ENCODE data around the gene PDCD6IP.

Gene PDCD6IP

DNA sequence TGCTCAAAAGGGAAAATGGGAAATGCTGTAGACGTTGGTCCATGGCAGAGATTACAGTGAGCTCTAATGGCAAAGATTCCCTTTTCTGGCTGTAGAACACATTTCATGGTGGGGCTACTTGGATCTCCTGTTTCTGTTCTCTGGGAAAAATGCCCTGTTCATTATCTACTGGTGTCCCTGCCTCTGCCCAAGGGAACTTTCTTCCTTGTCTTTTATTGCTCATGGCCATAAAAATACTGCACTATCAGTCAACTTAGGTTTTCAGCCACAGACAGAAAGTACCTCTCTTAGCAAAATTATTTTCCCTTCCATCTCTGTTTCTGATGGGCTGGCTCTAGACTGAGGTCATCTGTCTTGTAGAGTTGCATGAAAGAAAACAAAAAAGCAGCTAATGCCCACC, 98.9 kb downstream of the PDCD6IP start:
- no peak overlapping the region for H3K27ac ChIP-seq (ENCODE audit: poor library complexity, severe bottlenecking)
- DNase-seq (ENCODE audit: low spot score) (no peak), ATAC-seq (ENCODE audit: low read depth) (no peak)
- H3K36me3 ChIP-seq (ENCODE audit: low read depth): no peaks in the 10 kb centered on the region
- H3K4me1 ChIP-seq (ENCODE audit: insufficient read depth, poor library complexity, severe bottlenecking): no peaks in the 10 kb centered on the region
- H3K9me3 ChIP-seq (ENCODE audit: severe bottlenecking): no peaks in the 10 kb centered on the region
- no peak overlapping the region for H3K4me3 ChIP-seq (ENCODE audit: severe bottlenecking)
- TF ChIP-seq, protein P1, sequence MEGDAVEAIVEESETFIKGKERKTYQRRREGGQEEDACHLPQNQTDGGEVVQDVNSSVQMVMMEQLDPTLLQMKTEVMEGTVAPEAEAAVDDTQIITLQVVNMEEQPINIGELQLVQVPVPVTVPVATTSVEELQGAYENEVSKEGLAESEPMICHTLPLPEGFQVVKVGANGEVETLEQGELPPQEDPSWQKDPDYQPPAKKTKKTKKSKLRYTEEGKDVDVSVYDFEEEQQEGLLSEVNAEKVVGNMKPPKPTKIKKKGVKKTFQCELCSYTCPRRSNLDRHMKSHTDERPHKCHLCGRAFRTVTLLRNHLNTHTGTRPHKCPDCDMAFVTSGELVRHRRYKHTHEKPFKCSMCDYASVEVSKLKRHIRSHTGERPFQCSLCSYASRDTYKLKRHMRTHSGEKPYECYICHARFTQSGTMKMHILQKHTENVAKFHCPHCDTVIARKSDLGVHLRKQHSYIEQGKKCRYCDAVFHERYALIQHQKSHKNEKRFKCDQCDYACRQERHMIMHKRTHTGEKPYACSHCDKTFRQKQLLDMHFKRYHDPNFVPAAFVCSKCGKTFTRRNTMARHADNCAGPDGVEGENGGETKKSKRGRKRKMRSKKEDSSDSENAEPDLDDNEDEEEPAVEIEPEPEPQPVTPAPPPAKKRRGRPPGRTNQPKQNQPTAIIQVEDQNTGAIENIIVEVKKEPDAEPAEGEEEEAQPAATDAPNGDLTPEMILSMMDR (IDR thresholded peaks at IDR 0.05; ENCODE audit: poor library complexity, severe bottlenecking): no peak
- no peaks in the 10 kb centered on the region for H3K27me3 ChIP-seq (ENCODE audit: insufficient read depth, poor library complexity, severe bottlenecking)

DNA sequence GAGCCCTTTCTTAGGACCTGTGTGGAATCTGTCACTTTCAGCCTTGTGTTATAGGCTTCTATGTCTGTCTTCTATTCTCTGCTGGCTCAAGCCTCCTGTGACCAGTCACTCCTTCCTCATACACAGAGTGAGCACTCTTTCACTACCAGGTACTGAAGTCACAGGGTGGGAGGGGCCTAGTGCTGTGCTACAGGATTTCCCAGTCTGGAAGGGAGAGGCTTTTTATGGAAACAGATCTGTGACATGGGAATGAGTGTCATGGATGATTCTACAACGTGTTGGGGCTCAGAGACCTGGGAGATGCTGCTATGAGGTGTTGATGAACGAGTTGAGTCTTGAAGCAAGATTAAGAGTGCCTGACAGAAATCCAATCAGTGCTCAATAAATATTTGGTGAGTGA, 100.5 kb downstream of the PDCD6IP start:
- DNase-seq (ENCODE audit: low spot score) (no peak), ATAC-seq (ENCODE audit: low read depth) (no peak)
- Histone ChIP-seq H3K4me3 (ENCODE audit: severe bottlenecking) (no peak overlapping the region), H3K27me3 (ENCODE audit: insufficient read depth, poor library complexity, severe bottlenecking) (no peaks in the 10 kb centered on the region), H3K27ac (ENCODE audit: poor library complexity, severe bottlenecking) (no peak overlapping the region), H3K4me1 (ENCODE audit: insufficient read depth, poor library complexity, severe bottlenecking) (no peaks in the 10 kb centered on the region), H3K9me3 (ENCODE audit: severe bottlenecking) (no peaks in the 10 kb centered on the region), H3K36me3 (ENCODE audit: low read depth) (no peaks in the 10 kb centered on the region)
- TF ChIP-seq, protein P1 (IDR thresholded peaks at IDR 0.05; ENCODE audit: poor library complexity, severe bottlenecking): no peak

- ATAC-seq (ENCODE audit: low read depth): no peak
- Histone ChIP-seq H3K36me3 (ENCODE audit: low read depth) (no peaks in the 10 kb centered on the region), H3K4me3 (ENCODE audit: severe bottlenecking) (no peak overlapping the region), H3K27me3 (ENCODE audit: insufficient read depth, poor library complexity, severe bottlenecking) (no peaks in the 10 kb centered on the region), H3K4me1 (ENCODE audit: insufficient read depth, poor library complexity, severe bottlenecking) (no peaks in the 10 kb centered on the region), H3K9me3 (ENCODE audit: severe bottlenecking) (no peaks in the 10 kb centered on the region), H3K27ac (ENCODE audit: poor library complexity, severe bottlenecking) (no peak overlapping the region)
- DNase-seq (ENCODE audit: low spot score): no peak
- TF ChIP-seq, protein P1 (IDR thresholded peaks at IDR 0.05; ENCODE audit: poor library complexity, severe bottlenecking): no peak
Observed at GRCh38 chr3:33900440-33900808, 102.0 kb downstream of the PDCD6IP start.

GRCh38 chr3:33900809-33901505, 102.5 kb downstream of the PDCD6IP start:
- Histone ChIP-seq H3K27me3 (ENCODE audit: insufficient read depth, poor library complexity, severe bottlenecking) (no peaks in the 10 kb centered on the region), H3K4me1 (ENCODE audit: insufficient read depth, poor library complexity, severe bottlenecking) (no peaks in the 10 kb centered on the region), H3K36me3 (ENCODE audit: low read depth) (no peaks in the 10 kb centered on the region), H3K9me3 (ENCODE audit: severe bottlenecking) (no peaks in the 10 kb centered on the region), H3K4me3 (ENCODE audit: severe bottlenecking) (no peak overlapping the region), H3K27ac (ENCODE audit: poor library complexity, severe bottlenecking) (no peak overlapping the region)
- DNase-seq (ENCODE audit: low spot score) (no peak), ATAC-seq (ENCODE audit: low read depth) (no peak)
- TF ChIP-seq, protein P1 (IDR thresholded peaks at IDR 0.05; ENCODE audit: poor library complexity, severe bottlenecking): no peak

DNA sequence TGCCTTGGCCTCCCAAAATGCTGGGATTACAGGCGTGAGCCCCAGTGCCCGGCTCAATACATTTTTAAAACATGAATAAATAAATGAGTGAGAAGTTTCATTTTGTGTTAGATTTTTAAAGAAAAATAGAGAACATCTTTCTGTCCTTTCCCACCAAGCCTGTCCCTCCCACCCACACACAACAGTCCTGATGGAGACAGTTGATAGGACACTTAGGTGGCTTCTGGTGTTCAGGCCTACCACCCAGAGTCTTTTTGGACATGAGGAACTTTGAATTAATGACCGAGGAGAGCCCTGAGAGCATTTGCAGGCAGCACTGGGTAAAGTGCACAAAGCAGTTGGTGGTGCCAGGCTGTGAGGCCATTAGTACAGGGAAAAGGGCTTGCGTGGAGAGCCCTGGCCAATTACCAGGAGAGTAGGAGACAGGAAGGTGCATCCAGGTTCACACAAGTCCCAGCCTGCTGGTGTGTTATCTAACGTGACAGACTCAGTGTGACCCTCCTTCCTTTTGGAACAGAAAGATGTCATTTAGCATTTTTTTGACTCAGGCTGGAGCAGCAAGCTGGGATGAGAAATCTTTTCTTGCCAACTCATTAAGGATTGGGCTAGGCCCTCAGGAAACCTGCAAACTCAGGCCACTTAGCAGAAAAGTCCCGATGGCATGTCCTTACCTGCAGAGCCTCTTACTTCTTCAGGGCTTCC, 103.6 kb downstream of the PDCD6IP start:
- Histone ChIP-seq H3K27me3 (ENCODE audit: insufficient read depth, poor library complexity, severe bottlenecking) (no peaks in the 10 kb centered on the region), H3K9me3 (ENCODE audit: severe bottlenecking) (no peaks in the 10 kb centered on the region), H3K4me1 (ENCODE audit: insufficient read depth, poor library complexity, severe bottlenecking) (no peaks in the 10 kb centered on the region), H3K27ac (ENCODE audit: poor library complexity, severe bottlenecking) (no peak overlapping the region), H3K36me3 (ENCODE audit: low read depth) (no peaks in the 10 kb centered on the region), H3K4me3 (ENCODE audit: severe bottlenecking) (no peak overlapping the region)
- ATAC-seq (ENCODE audit: low read depth): peak; percentile 48
- TF ChIP-seq, protein P1 (IDR thresholded peaks at IDR 0.05; ENCODE audit: poor library complexity, severe bottlenecking): no peak
- DNase-seq (ENCODE audit: low spot score): no peak
